Stimulated activated CD4-positive, alpha-beta T cell treated with anti-CD3 and anti-CD28 coated beads, Interleukin-1b, Interleukin-23, amount 100 ng/mL, for 1 hour (primary cell): Measurements from ENCODE around the gene CCDC92B.

Source experiments
- DNase-seq, 2 donors: peaks; one replicate each; pipeline ENCODE4 v3.0.0-alpha.2; 2020; ENCODE audit warnings: low read depth in 2 of 2

Gene CCDC92B

GRCh38 chr17:2721603-2722002, 27.8 kb downstream of the CCDC92B start:
- no peak for DNase-seq

GRCh38 chr17:2719861-2720260, 29.6 kb downstream of the CCDC92B start:
- no peak for DNase-seq

- no peak for DNase-seq
Observed at GRCh38 chr17:2718150-2718938, 31.1 kb downstream of the CCDC92B start.

- no peak for DNase-seq
Observed at GRCh38 chr17:2716649-2717048, 32.8 kb downstream of the CCDC92B start.

- no peak for DNase-seq
Observed at GRCh38 chr17:2713881-2714280, 35.6 kb downstream of the CCDC92B start.

- DNase-seq = no peak
Observed at GRCh38 chr17:2712300-2713043, 37.0 kb downstream of the CCDC92B start.

- peak; percentile 89 to 95 for DNase-seq
Observed at GRCh38 chr17:2711608-2712299, 37.7 kb downstream of the CCDC92B start, which contains the start of gene CLUH. Gene CLUH (minus strand): TSS chr17:2711764. CDS start chr17:2711661, 103 bp downstream.

GRCh38 chr17:2710803-2711607, 38.4 kb downstream of the CCDC92B start:
- DNase-seq = peak in 1 of 2 donors; percentile 32

- DNase-seq = no peak
Observed at GRCh38 chr17:2710071-2710802, 39.2 kb downstream of the CCDC92B start.

- no peak for DNase-seq
Observed at GRCh38 chr17:2709183-2709661, 40.2 kb downstream of the CCDC92B start.

- no peak for DNase-seq
Observed at GRCh38 chr17:2708585-2709182, 40.8 kb downstream of the CCDC92B start.

- DNase-seq = no peak
Observed at GRCh38 chr17:2707721-2708584, 41.5 kb downstream of the CCDC92B start.

- DNase-seq = no peak
Observed at GRCh38 chr17:2706911-2707510, 42.4 kb downstream of the CCDC92B start.

- no peak for DNase-seq
Observed at GRCh38 chr17:2705888-2706795, 43.3 kb downstream of the CCDC92B start.

- no peak for DNase-seq
Observed at GRCh38 chr17:2705263-2705662, 44.2 kb downstream of the CCDC92B start.

- no peak for DNase-seq
Observed at GRCh38 chr17:2704890-2705248, 44.6 kb downstream of the CCDC92B start.

GRCh38 chr17:2704031-2704889, 45.2 kb downstream of the CCDC92B start:
- DNase-seq = no peak
